ENCODE measurements around the gene PCYT2.
A peak's percentile ranks its signal among the peaks of the same experiment; 100 is the strongest.
"Not testable (repeated sequence)": the region's sequence is repeated elsewhere in the genome, so short reads cannot be mapped to it uniquely, and the experiment has no call there.

PCYT2 gene

GRCh38 chr17:81911277-81911961 is at the start of gene PCYT2:
Gene PCYT2 (minus strand): TSS chr17:81911399. CDS start chr17:81911355, 44 bp downstream.
- peak; percentile 95 for DNase-seq (ENCODE audit: low spot score)

- DNase-seq (ENCODE audit: low spot score), result no peak
Measured at GRCh38 chr17:81960130-81960958, 49.1 kb upstream of the PCYT2 start.

GRCh38 chr17:81959362-81960129 is 48.3 kb upstream of the PCYT2 start:
- peak; percentile 78 for DNase-seq (ENCODE audit: low spot score)

GRCh38 chr17:81958633-81959342 is 47.6 kb upstream of the PCYT2 start:
- no peak for DNase-seq (ENCODE audit: low spot score)

GRCh38 chr17:81957691-81958432 is 46.7 kb upstream of the PCYT2 start:
- no peak for DNase-seq (ENCODE audit: low spot score)

- DNase-seq (ENCODE audit: low spot score), result no peak
Measured at GRCh38 chr17:81956607-81957589, 45.7 kb upstream of the PCYT2 start.

GRCh38 chr17:81955756-81956544 is 44.8 kb upstream of the PCYT2 start:
- no peak for DNase-seq (ENCODE audit: low spot score)

GRCh38 chr17:81955058-81955681 is 44.0 kb upstream of the PCYT2 start:
- DNase-seq (ENCODE audit: low spot score), result no peak

GRCh38 chr17:81954131-81955057 is 43.2 kb upstream of the PCYT2 start:
- DNase-seq (ENCODE audit: low spot score), result no peak

- DNase-seq (ENCODE audit: low spot score), result not testable (repeated sequence)
Measured at GRCh38 chr17:81953443-81953842, 42.2 kb upstream of the PCYT2 start.

GRCh38 chr17:81952792-81953228 is 41.6 kb upstream of the PCYT2 start:
- no peak for DNase-seq (ENCODE audit: low spot score)

- no peak for DNase-seq (ENCODE audit: low spot score)
Measured at GRCh38 chr17:81951785-81952684, 40.8 kb upstream of the PCYT2 start.

- DNase-seq (ENCODE audit: low spot score), result no peak
Measured at GRCh38 chr17:81950501-81950900, 39.3 kb upstream of the PCYT2 start.

- DNase-seq (ENCODE audit: low spot score), result no peak
Measured at GRCh38 chr17:81948635-81949378, 37.6 kb upstream of the PCYT2 start.

- DNase-seq (ENCODE audit: low spot score), result no peak
Measured at GRCh38 chr17:81947189-81947588, 36.0 kb upstream of the PCYT2 start, which contains the start of gene MYADML2. Gene MYADML2 (minus strand): TSS chr17:81947233. CDS start chr17:81941741, 5,492 bp downstream.

- DNase-seq (ENCODE audit: low spot score), result no peak
Measured at GRCh38 chr17:81944858-81945257, 33.7 kb upstream of the PCYT2 start.

Measured in CD4-positive, alpha-beta T cell treated with Interleukin-6 at 100 ng/mL for 8 hours (primary cell).